HEK293T (cell line): Measurements from ENCODE around the gene KRT83.

Source experiments
- CTCF ChIA-PET: fragments of 350-600 bp; formaldehyde crosslinking; extraction: SDS; loops from one replicate; lab custom pipeline; 2021; ENCODE audit warnings: antibody characterized with exemption, inconsistent platforms; lab: Yijun Ruan, JAX
- POLR2A ChIA-PET: fragments of 350-600 bp; formaldehyde crosslinking; extraction: SDS; loops from one replicate; lab custom pipeline; 2020; ENCODE audit warnings: antibody characterized with exemption, inconsistent platforms; lab: Yijun Ruan, JAX
- DNase-seq: peaks from one replicate; pipeline ENCODE4 v3.0.0; 2012; ENCODE audit warnings: mixed read lengths; ENCODE audit errors: extremely low spot score
- ARNT ChIP-seq: fragments of 450-650 bp; IDR thresholded peaks from 2 replicates; pipeline ENCODE4 v1.6.1; 2017; ENCODE audit warnings: mild to moderate bottlenecking
- BHLHE40 ChIP-seq: fragments of 450-650 bp; IDR thresholded peaks from 2 replicates; pipeline ENCODE4 v1.6.1; 2016; ENCODE audit warnings: mild to moderate bottlenecking, moderate library complexity, borderline replicate concordance
- CTBP1 ChIP-seq: fragments of 450-650 bp; IDR thresholded peaks from 2 replicates; pipeline ENCODE4 v1.6.1; 2016; ENCODE audit warnings: borderline replicate concordance
- ELF4 ChIP-seq: fragments of 450-650 bp; IDR thresholded peaks from 2 replicates; pipeline ENCODE4 v1.6.1; 2017; ENCODE audit warnings: antibody characterized with exemption
- FOXA1 ChIP-seq: fragments of 450-650 bp; IDR thresholded peaks from 2 replicates; pipeline ENCODE4 v1.6.1; 2016; ENCODE audit warnings: mild to moderate bottlenecking
- FOXK2 ChIP-seq: fragments of 450-650 bp; IDR thresholded peaks from 2 replicates; pipeline ENCODE4 v1.6.1; 2016; ENCODE audit warnings: mild to moderate bottlenecking
- FOXM1 ChIP-seq: fragments of 450-650 bp; IDR thresholded peaks from 2 replicates; pipeline ENCODE4 v1.6.1; 2017; ENCODE audit warnings: mild to moderate bottlenecking, borderline replicate concordance
- HDGF ChIP-seq: fragments of 450-650 bp; IDR thresholded peaks from 2 replicates; pipeline ENCODE4 v1.6.1; 2017; ENCODE audit warnings: antibody characterized with exemption, borderline replicate concordance
- L3MBTL2 ChIP-seq: fragments of 450-650 bp; conservative IDR thresholded peaks from 2 replicates; pipeline ENCODE4 v1.6.1; 2016; ENCODE audit warnings: mild to moderate bottlenecking
- LEF1 ChIP-seq: fragments of 450-650 bp; IDR thresholded peaks from 2 replicates; pipeline ENCODE4 v1.6.1; 2017; ENCODE audit warnings: mild to moderate bottlenecking, borderline replicate concordance
- NFRKB ChIP-seq: fragments of 450-650 bp; IDR thresholded peaks from 2 replicates; pipeline ENCODE4 v1.6.1; 2016; ENCODE audit warnings: mild to moderate bottlenecking, moderate library complexity
- SP1 ChIP-seq: fragments of 450-650 bp; IDR thresholded peaks from 2 replicates; pipeline ENCODE4 v1.6.1; 2017
- SUZ12 ChIP-seq: fragments of 450-650 bp; IDR thresholded peaks from 2 replicates; pipeline ENCODE4 v1.6.1; 2016; ENCODE audit warnings: mild to moderate bottlenecking
- TARDBP ChIP-seq: fragments of 450-650 bp; IDR thresholded peaks from 2 replicates; pipeline ENCODE4 v1.6.1; 2016
- ZNF384 ChIP-seq: fragments of 450-650 bp; IDR thresholded peaks from 2 replicates; pipeline ENCODE4 v1.6.1; 2016
- TF ChIP-seq, protein P1 (sequence below): fragments of 450-650 bp; IDR thresholded peaks from 2 replicates; pipeline ENCODE4 v1.6.1; 2016

Gene KRT83

DNA sequence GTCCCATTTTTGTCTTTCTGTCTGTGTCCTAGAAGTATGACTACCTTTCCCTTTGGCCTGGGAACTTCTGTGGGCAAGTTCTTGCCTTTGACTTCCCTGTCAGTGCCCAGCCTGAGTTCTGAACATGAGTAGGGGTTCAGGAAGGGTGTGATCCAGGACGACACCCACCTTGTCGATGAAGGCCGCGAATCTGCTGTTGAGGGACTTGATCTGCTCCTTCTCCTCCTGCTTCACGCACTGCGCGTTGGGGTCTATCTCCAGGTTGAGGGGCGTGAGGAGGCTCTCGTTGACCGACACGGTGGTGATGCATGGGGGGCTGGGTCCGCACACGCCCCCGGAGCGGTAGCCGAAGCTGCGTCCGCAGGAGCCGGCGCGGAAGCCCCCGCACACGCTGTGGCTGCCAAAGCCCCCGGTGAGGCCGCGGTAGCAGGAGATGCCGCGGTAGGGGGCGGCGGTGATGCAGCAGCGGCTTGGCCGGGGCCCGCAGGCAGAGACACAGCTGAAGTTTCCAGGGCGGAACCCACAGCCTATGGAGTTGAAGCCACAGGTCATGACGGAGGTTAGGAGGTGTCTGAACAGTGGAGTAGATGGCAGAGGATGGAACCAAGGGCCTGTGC lies at the start of gene KRT83:
TSS of gene KRT83 (minus strand) at position 615 of the 617 bp plus-strand sequence. CDS start at position 552, 63 bp downstream.
- ChIA-PET CTCF (no interaction called here), POLR2A (no interaction called here)
- TF ChIP-seq NFRKB (no peak), SUZ12 (no peak), ZNF384 (no peak), FOXM1 (no peak), ARNT (no peak), TARDBP (no peak)
- DNase-seq, result no peak

GRCh38 chr12:52369809-52370208 lies 48.6 kb upstream of the KRT83 start:
- no peak for TF ChIP-seq NFRKB
- no peak for TF ChIP-seq FOXA1
- no peak for TF ChIP-seq SUZ12
- TF ChIP-seq ELF4, result no peak
- TF ChIP-seq L3MBTL2, result no peak
- TF ChIP-seq FOXM1, result no peak
- no peak for TF ChIP-seq TARDBP
- TF ChIP-seq, protein P1, sequence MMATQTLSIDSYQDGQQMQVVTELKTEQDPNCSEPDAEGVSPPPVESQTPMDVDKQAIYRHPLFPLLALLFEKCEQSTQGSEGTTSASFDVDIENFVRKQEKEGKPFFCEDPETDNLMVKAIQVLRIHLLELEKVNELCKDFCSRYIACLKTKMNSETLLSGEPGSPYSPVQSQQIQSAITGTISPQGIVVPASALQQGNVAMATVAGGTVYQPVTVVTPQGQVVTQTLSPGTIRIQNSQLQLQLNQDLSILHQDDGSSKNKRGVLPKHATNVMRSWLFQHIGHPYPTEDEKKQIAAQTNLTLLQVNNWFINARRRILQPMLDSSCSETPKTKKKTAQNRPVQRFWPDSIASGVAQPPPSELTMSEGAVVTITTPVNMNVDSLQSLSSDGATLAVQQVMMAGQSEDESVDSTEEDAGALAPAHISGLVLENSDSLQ, result no peak
- no peak for TF ChIP-seq SP1
- no peak for TF ChIP-seq ARNT
- no peak for TF ChIP-seq CTBP1
- no peak for TF ChIP-seq FOXK2
- TF ChIP-seq HDGF, result no peak
- no peak for DNase-seq
- ChIA-PET CTCF (interaction anchor here (0.7 to 3.3 kb wide), 5 partner anchors 8 to 509 kb away, joined by 3 to 13 read pairs (median 5); no protein-coding TSS in a partner anchor), POLR2A (no interaction called here)

DNA sequence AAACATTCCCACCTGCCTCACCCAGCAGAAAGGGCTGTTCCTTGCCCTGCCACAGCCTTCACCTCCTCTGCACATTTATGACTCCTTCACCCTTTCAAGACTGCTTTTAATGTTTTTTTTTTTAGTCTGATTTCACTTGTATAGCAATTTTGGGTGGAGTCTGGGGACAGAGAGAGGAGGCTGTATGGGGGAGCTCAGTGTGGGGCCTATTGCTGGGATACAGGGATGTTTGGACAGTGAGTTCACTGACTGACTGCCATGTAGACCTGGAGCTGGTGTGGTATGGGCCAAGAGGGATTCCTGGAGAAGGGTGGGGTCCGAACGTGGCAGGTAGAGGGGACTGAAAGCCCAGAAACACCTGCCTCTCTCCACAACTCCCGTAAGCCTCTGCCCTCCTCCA lies 48.0 kb upstream of the KRT83 start:
- DNase-seq, result no peak
- POLR2A ChIA-PET, result no interaction called here
- CTCF ChIA-PET, result interaction anchor here (0.7 to 2.1 kb wide), 5 partner anchors 11 to 510 kb away, joined by 3 to 10 read pairs (median 4); no protein-coding TSS in a partner anchor
- TF ChIP-seq ZNF384 (no peak), FOXM1 (no peak), FOXA1 (no peak), HDGF (no peak), NFRKB (no peak)

DNA sequence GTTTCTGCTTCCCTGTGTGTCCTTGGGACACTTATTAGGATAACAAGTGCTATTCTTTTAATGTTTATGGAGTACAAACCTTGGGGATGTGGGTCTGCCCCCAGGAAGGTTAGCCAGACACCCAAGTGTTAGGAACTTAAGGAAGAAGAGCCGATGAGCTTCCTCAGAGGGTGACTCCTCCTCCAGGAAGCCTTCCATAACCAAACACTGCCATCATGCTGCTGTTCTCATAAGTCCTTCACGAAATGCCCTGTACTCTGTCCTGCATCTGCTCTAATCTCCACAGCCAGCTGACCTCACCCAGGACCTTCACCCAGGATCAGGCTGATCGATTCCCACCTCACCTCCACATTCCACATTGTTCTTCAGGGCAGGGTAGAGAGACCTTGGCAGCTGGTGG lies 47.3 kb upstream of the KRT83 start:
- CTCF ChIA-PET, result interaction anchor here (0.5 to 2.1 kb wide), 5 partner anchors 89 to 516 kb away, joined by 3 to 10 read pairs (median 3); no protein-coding TSS in a partner anchor
- TF ChIP-seq SP1 (no peak), BHLHE40 (no peak), LEF1 (no peak), ELF4 (no peak), L3MBTL2 (no peak), CTBP1 (no peak), TARDBP (no peak), ARNT (no peak), NFRKB (no peak), ZNF384 (no peak), FOXA1 (no peak), FOXK2 (no peak), SUZ12 (no peak), FOXM1 (no peak), HDGF (no peak)
- TF ChIP-seq, protein P1, result no peak
- POLR2A ChIA-PET, result no interaction called here
- DNase-seq, result no peak

DNA sequence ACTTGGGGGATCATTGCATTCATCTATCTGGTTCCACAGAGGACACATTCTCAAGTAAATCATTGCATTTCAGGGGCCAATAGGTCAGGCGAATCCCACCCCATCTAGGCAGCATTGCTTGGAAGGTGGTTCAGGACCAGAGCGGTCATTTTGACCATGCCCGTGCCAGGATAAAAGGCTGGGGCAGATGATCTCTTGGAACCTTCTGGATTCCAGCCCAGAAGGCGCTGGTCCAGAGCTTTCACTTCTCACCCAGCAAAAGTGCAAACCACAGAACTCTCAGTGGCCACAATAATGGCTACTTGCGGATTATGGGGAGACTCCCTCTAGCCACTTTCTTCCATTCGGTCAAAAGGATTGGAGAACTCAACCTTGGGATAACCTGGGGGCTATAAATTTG lies 46.7 kb upstream of the KRT83 start:
- TF ChIP-seq ELF4, result no peak
- no peak for TF ChIP-seq BHLHE40
- no peak for TF ChIP-seq FOXA1
- TF ChIP-seq ARNT, result no peak
- TF ChIP-seq FOXK2, result no peak
- TF ChIP-seq TARDBP, result no peak
- TF ChIP-seq HDGF, result no peak
- TF ChIP-seq, protein P1, result no peak
- no peak for TF ChIP-seq SUZ12
- TF ChIP-seq ZNF384, result no peak
- TF ChIP-seq L3MBTL2, result no peak
- TF ChIP-seq FOXM1, result no peak
- no peak for TF ChIP-seq NFRKB
- no peak for TF ChIP-seq CTBP1
- ChIA-PET CTCF (interaction anchor here (0.9 to 2.1 kb wide), 4 partner anchors 13 to 517 kb away, joined by 3 to 10 read pairs (median 4); no protein-coding TSS in a partner anchor), POLR2A (no interaction called here)
- DNase-seq, result no peak

DNA sequence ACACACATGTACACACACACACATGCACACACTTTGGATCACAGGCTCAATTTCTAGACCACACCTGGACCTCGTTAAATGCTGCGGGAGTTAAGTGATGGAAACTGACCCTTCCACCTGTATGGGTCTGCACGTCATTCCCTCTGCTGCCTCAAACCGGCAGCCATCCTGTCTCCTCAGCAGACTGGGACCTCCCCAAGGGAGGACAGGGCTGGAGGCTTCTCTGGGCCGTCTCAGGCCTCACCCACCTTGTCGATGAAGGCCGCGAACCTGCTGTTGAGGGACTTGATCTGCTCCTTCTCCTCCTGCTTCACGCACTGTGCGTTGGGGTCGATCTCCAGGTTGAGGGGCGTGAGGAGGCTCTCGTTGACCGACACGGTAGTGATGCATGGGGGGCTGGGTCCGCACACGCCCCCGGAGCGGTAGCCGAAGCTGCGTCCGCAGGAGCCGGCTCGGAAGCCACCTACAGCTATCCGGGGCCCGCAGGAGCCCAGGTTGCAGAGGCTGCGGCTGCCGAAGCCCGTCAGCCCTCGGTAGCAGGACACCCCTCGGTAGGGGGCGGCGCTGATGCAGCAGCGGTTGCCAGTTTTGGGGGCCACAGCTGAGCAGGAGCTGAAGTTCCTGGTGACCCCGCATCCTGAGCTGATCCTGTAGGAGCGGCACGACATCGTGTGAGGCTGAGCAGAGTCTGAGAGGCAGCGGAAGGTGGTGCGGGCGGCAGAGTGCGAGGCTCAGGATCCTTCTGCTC lies 45.7 kb upstream of the KRT83 start, which contains the start of gene KRT85:
TSS of gene KRT85 (minus strand) at position 744 of the 748 bp plus-strand sequence. CDS start at position 668, 76 bp downstream.
- TF ChIP-seq ARNT, result no peak
- TF ChIP-seq LEF1, result no peak
- TF ChIP-seq L3MBTL2, result no peak
- TF ChIP-seq, protein P1, result no peak
- no peak for TF ChIP-seq BHLHE40
- ChIA-PET POLR2A (no interaction called here), CTCF (interaction anchor here (0.9 kb wide), 1 partner anchor 14 kb away, joined by 3 read pairs; no protein-coding TSS in a partner anchor)
- DNase-seq, result no peak
